ENCODE measurements around the gene ZNF750.

The ZNF750 gene

GRCh38 chr17:82839617-82840292 is at the start of gene ZNF750:
ZNF750 (minus strand) TSS chr17:82840022; CDS start chr17:82832454, 7,568 bp downstream.
- DNase-seq (ENCODE audit: low read depth in 2 of 3, low spot score in 1 of 3) = no peak

GRCh38 chr17:82888583-82889495 is 49.0 kb upstream of the ZNF750 start:
- no peak for DNase-seq (ENCODE audit: low read depth in 2 of 3, low spot score in 1 of 3)

GRCh38 chr17:82887255-82888164 is 47.7 kb upstream of the ZNF750 start:
- DNase-seq (ENCODE audit: low read depth in 2 of 3, low spot score in 1 of 3) = no peak

- DNase-seq (ENCODE audit: low read depth in 2 of 3, low spot score in 1 of 3) = no peak
Measured at GRCh38 chr17:82884970-82885353, 45.1 kb upstream of the ZNF750 start.

GRCh38 chr17:82884341-82884969 is 44.6 kb upstream of the ZNF750 start:
- no peak for DNase-seq (ENCODE audit: low read depth in 2 of 3, low spot score in 1 of 3)

GRCh38 chr17:82883419-82884031 is 43.7 kb upstream of the ZNF750 start:
- no peak for DNase-seq (ENCODE audit: low read depth in 2 of 3, low spot score in 1 of 3)

GRCh38 chr17:82882715-82883418 is 43.0 kb upstream of the ZNF750 start:
- peak; percentile 52 to 64 (median 58) for DNase-seq (ENCODE audit: low read depth in 2 of 3, low spot score in 1 of 3)

- DNase-seq (ENCODE audit: low read depth in 2 of 3, low spot score in 1 of 3) = no peak
Measured at GRCh38 chr17:82881900-82882714, 42.3 kb upstream of the ZNF750 start.

- no peak for DNase-seq (ENCODE audit: low read depth in 2 of 3, low spot score in 1 of 3)
Measured at GRCh38 chr17:82881324-82881823, 41.6 kb upstream of the ZNF750 start.

- DNase-seq (ENCODE audit: low read depth in 2 of 3, low spot score in 1 of 3) = no peak
Measured at GRCh38 chr17:82880620-82881323, 41.0 kb upstream of the ZNF750 start.

- no peak for DNase-seq (ENCODE audit: low read depth in 2 of 3, low spot score in 1 of 3)
Measured at GRCh38 chr17:82879241-82879640, 39.4 kb upstream of the ZNF750 start.

GRCh38 chr17:82878527-82878926 is 38.7 kb upstream of the ZNF750 start:
- no peak for DNase-seq (ENCODE audit: low read depth in 2 of 3, low spot score in 1 of 3)

- no peak for DNase-seq (ENCODE audit: low read depth in 2 of 3, low spot score in 1 of 3)
Measured at GRCh38 chr17:82876602-82877379, 37.0 kb upstream of the ZNF750 start.

GRCh38 chr17:82876149-82876548 is 36.3 kb upstream of the ZNF750 start:
- DNase-seq (ENCODE audit: low read depth in 2 of 3, low spot score in 1 of 3) = no peak

- no peak for DNase-seq (ENCODE audit: low read depth in 2 of 3, low spot score in 1 of 3)
Measured at GRCh38 chr17:82875407-82875856, 35.6 kb upstream of the ZNF750 start.

GRCh38 chr17:82874011-82874835 is 34.4 kb upstream of the ZNF750 start:
- DNase-seq (ENCODE audit: low read depth in 2 of 3, low spot score in 1 of 3) = no peak

All from stimulated activated CD4-positive, alpha-beta T cell treated with anti-CD3 and anti-CD28 coated beads, Interleukin-12 subunit alpha, Interleukin-12 subunit beta, amount 100 ng/mL, for 48 hours (primary cell).